GM12878 (cell line): ENCODE measurements around the gene APBB1IP. TPM values are rescaled to one million over a fixed set of nuclear protein-coding genes. Genes with fewer than 3 reads are reported as not detected.

Experiments used
- ATAC-seq: fragments of 200-7000 bp; cut with Tn5 transposase; 3 replicates; pipeline ENCODE4 v1.9.1; 2020; ENCODE audit warnings: mild to moderate bottlenecking, moderate library complexity
- BruUV-seq: library from RNA; stranded (reverse); fragments of 400-500 nt; replicated peaks from 2 replicates; lab custom pipeline; 2021; lab: Mats Ljungman, UMichigan
- CTCF ChIA-PET: fragments of 300-600 bp; sonication (Branson Sonifier 250); formaldehyde crosslinking; extraction: SDS; loops from one replicate; lab custom pipeline; 2021; ENCODE audit warnings: inconsistent platforms; lab: Yijun Ruan, JAX
- POLR2A ChIA-PET: fragments of 350-600 bp; formaldehyde crosslinking; extraction: SDS; loops from one replicate; lab custom pipeline; 2021; ENCODE audit warnings: inconsistent platforms; lab: Charles Lee
- RAD21 ChIA-PET: fragments of 300-600 bp; sonication (Branson Sonifier 250); formaldehyde crosslinking; loops from one replicate; lab custom pipeline; 2023; ENCODE audit warnings: antibody characterized with exemption; ENCODE audit not compliant: unreplicated experiment; lab: Charles Lee
- SMC1A ChIA-PET: fragments of 300-600 bp; sonication (Branson Sonifier 250); formaldehyde crosslinking; loops from one replicate; lab custom pipeline; 2023; ENCODE audit not compliant: unreplicated experiment, uncharacterized antibody; lab: Charles Lee
- DNase-seq: peaks from one replicate; pipeline ENCODE4 v3.0.0-alpha.2; 2011; ENCODE audit warnings: low read depth, low spot score
- FAIRE-seq: peaks from 3 replicates; lab custom pipeline; 2011; peaks lifted over from hg19 to GRCh38; lab: Jason Lieb, UNC
- H2AFZ ChIP-seq: 2 replicates; pipeline ENCODE4 v1.6.0; 2011; ENCODE audit warnings: low read depth, low read length, control low read depth; ENCODE audit not compliant: control insufficient read depth
- H3K27ac ChIP-seq: 2 replicates; pipeline ENCODE4 v1.5.1; 2011; ENCODE audit warnings: control low read depth; ENCODE audit not compliant: control insufficient read depth, insufficient read depth
- H3K27me3 ChIP-seq, 2 experiments: replicated peaks in 1 of 2; 2 replicates each; pipeline versions ENCODE4 v1.6.0 to v1.6.1; 2011; ENCODE audit warnings: low read length in 1 of 2; ENCODE audit not compliant: control insufficient read depth in 2 of 2, insufficient read depth in 2 of 2
- H3K36me3 ChIP-seq, 2 experiments: 2 replicates each; pipeline ENCODE4 v1.5.1; 2011; ENCODE audit warnings: low read length in 1 of 2; ENCODE audit not compliant: control insufficient read depth in 2 of 2, insufficient read depth in 2 of 2
- H3K4me1 ChIP-seq: 2 replicates; pipeline ENCODE4 v1.6.1; 2011; ENCODE audit warnings: mild to moderate bottlenecking, low read length, moderate library complexity, mixed read lengths; ENCODE audit not compliant: control insufficient read depth, insufficient read depth
- H3K4me2 ChIP-seq: 2 replicates; pipeline ENCODE4 v1.6.0; 2011; ENCODE audit warnings: control low read depth; ENCODE audit not compliant: control insufficient read depth, insufficient read depth
- H3K4me3 ChIP-seq: fragments of 200-600 bp; sonication (generic); 2 replicates; pipeline ENCODE4 v1.5.1; 2016
- H3K79me2 ChIP-seq: 2 replicates; pipeline ENCODE4 v1.6.0; 2011; ENCODE audit warnings: low read length; ENCODE audit not compliant: control insufficient read depth, insufficient read depth
- H3K9ac ChIP-seq: 2 replicates; pipeline ENCODE4 v1.8.0; 2011; ENCODE audit warnings: low read length, control low read depth, mixed read lengths; ENCODE audit not compliant: control insufficient read depth, insufficient read depth
- H3K9me3 ChIP-seq: replicated peaks from 3 replicates; pipeline ENCODE4 v1.5.1; 2011; ENCODE audit warnings: mild to moderate bottlenecking, low read length; ENCODE audit not compliant: control insufficient read depth, insufficient read depth
- H4K20me1 ChIP-seq: 2 replicates; pipeline ENCODE4 v1.6.0; 2011; ENCODE audit not compliant: control insufficient read depth, insufficient read depth
- CEBPB ChIP-seq, 2 experiments: fragments of 150-350 bp in 1 of 2; IDR thresholded peaks; 2 replicates each; pipeline ENCODE4 v1.6.1; 2012 to 2014; ENCODE audit warnings: low read depth in 2 of 2, low read length in 2 of 2, borderline replicate concordance in 1 of 2, inconsistent platforms in 1 of 2
- NFYB ChIP-seq: IDR thresholded peaks from 2 replicates; pipeline ENCODE4 v1.6.1; 2011; ENCODE audit warnings: low read depth, mild to moderate bottlenecking, low read length, improper control_type of control experiment, moderate library complexity; ENCODE audit not compliant: insufficient read depth
- WGBS: methylation state at CpG from one replicate; pipeline ENCODE4 v1.1.6; 2016; ENCODE audit warnings: low lambda C conversion rate; ENCODE audit not compliant: insufficient replicate concordance, insufficient coverage; ENCODE audit errors: missing lambda C conversion rate; 5-methylcytosine and 5-hydroxymethylcytosine counted together
- in situ Hi-C: fragments of 300-500 bp; cut with MboI; formaldehyde crosslinking; loops from 9 replicates; pipeline ENCODE4 v1.14.3; 2018; ENCODE audit warnings: mixed read lengths
- intact Hi-C: fragments of 100-400 bp; cut with micrococcal nuclease; formaldehyde crosslinking; loops from one replicate; pipeline ENCODE4 v1.14.2; 2022; ENCODE audit not compliant: unreplicated experiment
- polyA plus RNA-seq, 11 experiments: library from polyadenylated mRNA; depleted of rRNA in 4 of 11; unstranded in 6 of 11; stranded (reverse) in 5 of 11; fragments of >200 nt; fragmentation: Nextera tagmentation in 4 of 11; fragmentation: Illumina TruSeq in 1 of 11; extraction: Ambion mirVana in 4 of 11; extraction: Trizol in 1 of 11; gene quantifications; 1 replicate in 1 of 11; 2 replicates in 10 of 11; pipeline versions ENCODE4 v1.2.1 to v1.2.3, GENCODE V29; 2011 to 2016; ENCODE audit warnings: inconsistent platforms in 2 of 11, missing spikeins in 2 of 11, low read depth in 1 of 11
- total RNA-seq, 4 experiments: library from RNA; depleted of rRNA in 3 of 4; stranded (reverse); fragments of >200 nt in 3 of 4; fragmentation: Illumina TruSeq in 1 of 4; extraction: Trizol in 1 of 4; gene quantifications; 2 replicates each; pipeline versions ENCODE4 v1.2.1 to v1.2.3, GENCODE V29; 2013 to 2021
- TF ChIP-seq, protein P1 (sequence below): fragments of 450-650 bp; IDR thresholded peaks from 2 replicates; pipeline ENCODE4 v1.6.1; 2017; ENCODE audit warnings: mild to moderate bottlenecking, moderate library complexity
- TF ChIP-seq, protein P2 (sequence below): fragments of 450-650 bp; IDR thresholded peaks from 2 replicates; pipeline ENCODE4 v1.6.1; 2017; ENCODE audit warnings: mild to moderate bottlenecking, low read depth, inconsistent platforms; ENCODE audit not compliant: poor library complexity, severe bottlenecking

Gene APBB1IP
- total and polyA plus RNA-seq, 10 of the 15 experiments (the other 5 are each of a cell fraction or from before 2014, with no cell fraction given): 7.3 to 67.4 (median 19.9) TPM

DNA sequence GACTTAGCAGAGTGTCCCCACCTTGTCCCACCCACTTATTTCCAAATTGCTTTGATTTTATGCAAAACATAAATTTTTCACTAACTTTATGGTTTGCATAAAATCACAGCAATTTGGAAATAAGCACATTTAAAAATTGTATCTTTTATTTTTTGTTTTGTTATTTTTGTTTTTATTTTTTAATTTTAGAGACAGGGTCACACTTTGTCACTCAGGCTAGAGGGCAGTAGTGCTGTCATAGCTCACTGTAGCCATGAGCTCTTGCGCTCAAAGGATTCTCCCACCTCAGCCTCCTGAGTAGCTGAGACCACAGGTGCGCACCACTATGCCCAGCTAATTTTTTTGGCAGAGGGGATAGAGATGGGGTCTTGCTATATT is 43.2 kb downstream of the APBB1IP start:
- ChIA-PET POLR2A (interaction anchor here (1.0 to 2.5 kb wide), 2 partner anchors 11 to 35 kb away, joined by 3 to 19 read pairs; no protein-coding TSS in a partner anchor), CTCF (interaction anchor here (0.6 to 1.8 kb wide), 11 partner anchors 9 to 147 kb away, joined by 3 to 7 read pairs (median 4); partner anchors contain the start of gene APBB1IP), RAD21 (interaction anchor here (0.7 to 2.7 kb wide), 7 partner anchors 10 to 40 kb away, joined by 3 to 18 read pairs (median 5); no protein-coding TSS in a partner anchor), SMC1A (interaction anchor here (0.6 to 2.8 kb wide), 10 partner anchors 10 to 146 kb away, joined by 3 to 22 read pairs (median 6); partner anchors contain the start of gene APBB1IP)
- Histone ChIP-seq H3K4me1 (peaks cover 35% of the 10 kb centered on the region), H2AFZ (no peak overlapping the region), H3K4me2 (peak overlapping the region; percentile 81), H3K79me2 (peaks cover 75% of the 10 kb centered on the region), H3K4me3 (no peak overlapping the region; the same call in 1 of the 2 replicates), H3K9me3 (no peaks in the 10 kb centered on the region), H3K27ac (peak overlapping the region; percentile 81), H3K9ac (no peak overlapping the region), H3K36me3 (peaks cover 0 to 11% of the 10 kb centered on the region in 2 experiments; a peak in 2 of 4 replicates), H4K20me1 (no peaks in the 10 kb centered on the region), H3K27me3 (no peaks in the 10 kb centered on the region)
- in situ Hi-C loops (no loop called here), intact Hi-C loops (loop anchor here (5.0 kb wide), 1 partner anchor 61 kb away; no protein-coding TSS in a partner anchor)
- ATAC-seq (peak; percentile 47), FAIRE-seq (no peak), DNase-seq (no peak)
- no peak for TF ChIP-seq CEBPB (IDR thresholded peaks at IDR 0.05; ENCODE audit: borderline replicate concordance in 1 of 2, low read depth in 2 of 2, low read length in 2 of 2)
- TF ChIP-seq, protein P1, sequence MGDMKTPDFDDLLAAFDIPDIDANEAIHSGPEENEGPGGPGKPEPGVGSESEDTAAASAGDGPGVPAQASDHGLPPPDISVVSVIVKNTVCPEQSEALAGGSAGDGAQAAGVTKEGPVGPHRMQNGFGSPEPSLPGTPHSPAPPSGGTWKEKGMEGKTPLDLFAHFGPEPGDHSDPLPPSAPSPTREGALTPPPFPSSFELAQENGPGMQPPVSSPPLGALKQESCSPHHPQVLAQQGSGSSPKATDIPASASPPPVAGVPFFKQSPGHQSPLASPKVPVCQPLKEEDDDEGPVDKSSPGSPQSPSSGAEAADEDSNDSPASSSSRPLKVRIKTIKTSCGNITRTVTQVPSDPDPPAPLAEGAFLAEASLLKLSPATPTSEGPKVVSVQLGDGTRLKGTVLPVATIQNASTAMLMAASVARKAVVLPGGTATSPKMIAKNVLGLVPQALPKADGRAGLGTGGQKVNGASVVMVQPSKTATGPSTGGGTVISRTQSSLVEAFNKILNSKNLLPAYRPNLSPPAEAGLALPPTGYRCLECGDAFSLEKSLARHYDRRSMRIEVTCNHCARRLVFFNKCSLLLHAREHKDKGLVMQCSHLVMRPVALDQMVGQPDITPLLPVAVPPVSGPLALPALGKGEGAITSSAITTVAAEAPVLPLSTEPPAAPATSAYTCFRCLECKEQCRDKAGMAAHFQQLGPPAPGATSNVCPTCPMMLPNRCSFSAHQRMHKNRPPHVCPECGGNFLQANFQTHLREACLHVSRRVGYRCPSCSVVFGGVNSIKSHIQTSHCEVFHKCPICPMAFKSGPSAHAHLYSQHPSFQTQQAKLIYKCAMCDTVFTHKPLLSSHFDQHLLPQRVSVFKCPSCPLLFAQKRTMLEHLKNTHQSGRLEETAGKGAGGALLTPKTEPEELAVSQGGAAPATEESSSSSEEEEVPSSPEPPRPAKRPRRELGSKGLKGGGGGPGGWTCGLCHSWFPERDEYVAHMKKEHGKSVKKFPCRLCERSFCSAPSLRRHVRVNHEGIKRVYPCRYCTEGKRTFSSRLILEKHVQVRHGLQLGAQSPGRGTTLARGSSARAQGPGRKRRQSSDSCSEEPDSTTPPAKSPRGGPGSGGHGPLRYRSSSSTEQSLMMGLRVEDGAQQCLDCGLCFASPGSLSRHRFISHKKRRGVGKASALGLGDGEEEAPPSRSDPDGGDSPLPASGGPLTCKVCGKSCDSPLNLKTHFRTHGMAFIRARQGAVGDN: 0 out of 2 replicates have a peak, but pooled peaks have one; percentile 10
- TF ChIP-seq, protein P2, sequence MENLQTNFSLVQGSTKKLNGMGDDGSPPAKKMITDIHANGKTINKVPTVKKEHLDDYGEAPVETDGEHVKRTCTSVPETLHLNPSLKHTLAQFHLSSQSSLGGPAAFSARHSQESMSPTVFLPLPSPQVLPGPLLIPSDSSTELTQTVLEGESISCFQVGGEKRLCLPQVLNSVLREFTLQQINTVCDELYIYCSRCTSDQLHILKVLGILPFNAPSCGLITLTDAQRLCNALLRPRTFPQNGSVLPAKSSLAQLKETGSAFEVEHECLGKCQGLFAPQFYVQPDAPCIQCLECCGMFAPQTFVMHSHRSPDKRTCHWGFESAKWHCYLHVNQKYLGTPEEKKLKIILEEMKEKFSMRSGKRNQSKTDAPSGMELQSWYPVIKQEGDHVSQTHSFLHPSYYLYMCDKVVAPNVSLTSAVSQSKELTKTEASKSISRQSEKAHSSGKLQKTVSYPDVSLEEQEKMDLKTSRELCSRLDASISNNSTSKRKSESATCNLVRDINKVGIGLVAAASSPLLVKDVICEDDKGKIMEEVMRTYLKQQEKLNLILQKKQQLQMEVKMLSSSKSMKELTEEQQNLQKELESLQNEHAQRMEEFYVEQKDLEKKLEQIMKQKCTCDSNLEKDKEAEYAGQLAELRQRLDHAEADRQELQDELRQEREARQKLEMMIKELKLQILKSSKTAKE: no peak
- no peak for TF ChIP-seq NFYB
- BruUV-seq: no TSS peak
- 82% methylated on average over 2 of the region's 2 CpGs for WGBS
